Natural killer cell (primary cell): ENCODE results near the gene SEC16A. TPM values are rescaled to one million over a fixed set of nuclear protein-coding genes. Genes with fewer than 3 reads are reported as not detected.

Experiments
- ATAC-seq, 3 donors: fragments of 150-1000 bp in 2 of 3; fragments of 200-7000 bp in 1 of 3; cut with Tn5 transposase; 1 replicate in 1 of 3; 2 replicates in 2 of 3; pipeline ENCODE4 v1.10.0; 2021; ENCODE audit warnings: mild to moderate bottlenecking in 2 of 3, moderate library complexity in 2 of 3
- DNase-seq, 2 donors: peaks; one replicate each; pipeline versions ENCODE4 v3.0.0 to v3.0.0-alpha.2; 2013 to 2021; ENCODE audit warnings: mixed read lengths in 1 of 2
- H3K27ac ChIP-seq: one replicate; pipeline ENCODE4 v1.5.1; 2013; ENCODE audit warnings: mild to moderate bottlenecking, low read length
- H3K27me3 ChIP-seq: one replicate; pipeline ENCODE4 v1.6.1; 2013; ENCODE audit warnings: low read length; ENCODE audit not compliant: control insufficient read depth, insufficient read depth
- H3K36me3 ChIP-seq: one replicate; pipeline ENCODE4 v1.6.1; 2013; ENCODE audit warnings: low read length; ENCODE audit not compliant: control insufficient read depth, insufficient read depth
- H3K4me1 ChIP-seq: one replicate; pipeline ENCODE4 v1.6.1; 2013; ENCODE audit warnings: low read length; ENCODE audit not compliant: control insufficient read depth, insufficient read depth
- H3K4me3 ChIP-seq: one replicate; pipeline ENCODE4 v1.5.1; 2013; ENCODE audit warnings: low read length
- H3K9me3 ChIP-seq: one replicate; pipeline ENCODE4 v1.6.1; 2013; ENCODE audit warnings: low read length; ENCODE audit not compliant: control insufficient read depth, insufficient read depth
- H3K27ac Mint-ChIP-seq, 2 donors: one replicate each; pipeline ENCODE4 v1.8.0; 2022; ENCODE audit warnings: mild to moderate bottlenecking in 2 of 2, mixed read lengths in 2 of 2, moderate library complexity in 1 of 2
- H3K27me3 Mint-ChIP-seq, 2 donors: one replicate each; pipeline ENCODE4 v1.8.0; 2022; ENCODE audit warnings: low read depth in 2 of 2, mixed read lengths in 2 of 2
- H3K36me3 Mint-ChIP-seq: one replicate; pipeline ENCODE4 v1.8.0; 2022; ENCODE audit warnings: mixed read lengths
- H3K4me1 Mint-ChIP-seq, 2 donors: one replicate each; pipeline ENCODE4 v1.8.0; 2022; ENCODE audit warnings: mixed read lengths in 2 of 2
- H3K4me3 Mint-ChIP-seq: one replicate; pipeline ENCODE4 v1.8.0; 2022; ENCODE audit warnings: mild to moderate bottlenecking, moderate library complexity, mixed read lengths
- H3K9me3 Mint-ChIP-seq, 2 donors: one replicate each; pipeline ENCODE4 v1.8.0; 2022; ENCODE audit warnings: mixed read lengths in 2 of 2
- CTCF ChIP-seq: fragments of 200-600 bp; IDR thresholded peaks from one replicate; pipeline ENCODE4 v1.8.0; 2022; ENCODE audit warnings: antibody characterized with exemption
- WGBS: methylation state at CpG from one replicate; pipeline ENCODE4 v1.1.7; 2013; ENCODE audit warnings: missing lambda C conversion rate; ENCODE audit not compliant: insufficient coverage; 5-methylcytosine and 5-hydroxymethylcytosine counted together
- intact Hi-C: fragments of 100-400 bp; cut with micrococcal nuclease; formaldehyde crosslinking; loops from one replicate; pipeline ENCODE4 v1.14.2; 2022
- total RNA-seq, 4 donors: library from RNA; stranded (reverse); fragments of 120-200 nt in 1 of 4; gene quantifications; one replicate each; pipeline versions ENCODE4 v1.2.3 to v1.2.4, GENCODE V29; 2013 to 2022

Gene SEC16A
- total RNA-seq, 3 donors from 2014 or later (not counting 1 experiment from before 2014, with no cell fraction given): 84.3 to 89.0 (median 87.1) TPM

- Mint-ChIP-seq H3K4me3 (no peak overlapping the region), H3K27me3 (no peaks in the 10 kb centered on the region), H3K27ac (no peak overlapping the region), H3K4me1 (peaks cover 0 to 4% of the 10 kb centered on the region in 2 donors), H3K9me3 (no peaks in the 10 kb centered on the region), H3K36me3 (no peaks in the 10 kb centered on the region)
- Histone ChIP-seq H3K27ac (no peak overlapping the region), H3K27me3 (no peaks in the 10 kb centered on the region), H3K36me3 (peaks cover 51% of the 10 kb centered on the region), H3K4me3 (no peak overlapping the region), H3K4me1 (no peaks in the 10 kb centered on the region), H3K9me3 (no peaks in the 10 kb centered on the region)
- ATAC-seq: no peak
- no peak for DNase-seq
- no peak for TF ChIP-seq CTCF
- intact Hi-C loops: no loop called here
- 92% methylated on average over 12 of the region's 17 CpGs for WGBS
Observed at GRCh38 chr9:136495238-136495800, 12.5 kb upstream of the SEC16A start.

- no peaks in the 10 kb centered on the region for H3K9me3 ChIP-seq
- Mint-ChIP-seq H3K27me3 (no peaks in the 10 kb centered on the region), H3K9me3 (no peaks in the 10 kb centered on the region), H3K4me1 (peaks cover 0 to 4% of the 10 kb centered on the region in 2 donors), H3K27ac (no peak overlapping the region), H3K36me3 (no peaks in the 10 kb centered on the region), H3K4me3 (no peak overlapping the region)
- 95% methylated on average over 29 of the region's 29 CpGs for WGBS
- TF ChIP-seq CTCF: no peak
- no peak overlapping the region for H3K27ac ChIP-seq
- no peak overlapping the region for H3K4me3 ChIP-seq
- peaks cover 45% of the 10 kb centered on the region for H3K36me3 ChIP-seq
- intact Hi-C loops: no loop called here
- H3K27me3 ChIP-seq: no peaks in the 10 kb centered on the region
- DNase-seq: no peak
- ATAC-seq: no peak
- H3K4me1 ChIP-seq: no peaks in the 10 kb centered on the region
Observed at GRCh38 chr9:136494531-136495215, 11.8 kb upstream of the SEC16A start.

- no peak for DNase-seq
- Mint-ChIP-seq H3K36me3 (no peaks in the 10 kb centered on the region), H3K4me3 (no peak overlapping the region), H3K9me3 (no peaks in the 10 kb centered on the region), H3K4me1 (peaks cover 0 to 4% of the 10 kb centered on the region in 2 donors), H3K27me3 (no peaks in the 10 kb centered on the region), H3K27ac (no peak overlapping the region)
- no peak for TF ChIP-seq CTCF
- H3K27ac ChIP-seq: no peak overlapping the region
- H3K27me3 ChIP-seq: no peaks in the 10 kb centered on the region
- 86% methylated on average over 9 of the region's 9 CpGs for WGBS
- H3K4me1 ChIP-seq: peaks cover under 1% of the 10 kb centered on the region
- H3K4me3 ChIP-seq: no peak overlapping the region
- intact Hi-C loops: no loop called here
- peak in 1 of 3 donors; percentile 18 for ATAC-seq
- no peaks in the 10 kb centered on the region for H3K9me3 ChIP-seq
- peaks cover 38% of the 10 kb centered on the region for H3K36me3 ChIP-seq
Observed at GRCh38 chr9:136494012-136494411, 11.2 kb upstream of the SEC16A start.
